Activated T-helper 17 cell treated with anti-CD3 and anti-CD28 coated beads, Interleukin-2, amount 50 U/mL, for 72 hours (primary cell): ENCODE measurements around the gene TSPAN18. TPM values are rescaled to one million over a fixed set of nuclear protein-coding genes. Genes with fewer than 3 reads are reported as not detected.

Source experiments
- ATAC-seq: fragments of 150-1000 bp; cut with Tn5 transposase; replicated peaks from 2 replicates; pipeline ENCODE4 v1.10.0; 2021; ENCODE audit warnings: mild to moderate bottlenecking, moderate library complexity
- H3K27ac Mint-ChIP-seq: one replicate; pipeline ENCODE4 v1.8.0; 2022; ENCODE audit warnings: mixed read lengths
- H3K27me3 Mint-ChIP-seq: one replicate; pipeline ENCODE4 v1.8.0; 2022; ENCODE audit warnings: mixed read lengths
- H3K36me3 Mint-ChIP-seq: one replicate; pipeline ENCODE4 v1.8.0; 2022; ENCODE audit warnings: low read depth, mild to moderate bottlenecking, mixed read lengths
- H3K4me1 Mint-ChIP-seq: one replicate; pipeline ENCODE4 v1.8.0; 2022; ENCODE audit warnings: mixed read lengths
- H3K4me3 Mint-ChIP-seq: one replicate; pipeline ENCODE4 v1.8.0; 2022; ENCODE audit warnings: mild to moderate bottlenecking, mixed read lengths
- H3K9me3 Mint-ChIP-seq: one replicate; pipeline ENCODE4 v1.8.0; 2022; ENCODE audit warnings: mixed read lengths
- total RNA-seq, 2 donors: library from RNA; stranded (reverse); gene quantifications; one replicate each; pipeline ENCODE4 v1.2.3, GENCODE V29; 2022

The TSPAN18 gene
- total RNA-seq, 2 donors from 2014 or later = 3.3 to 3.9 TPM

DNA sequence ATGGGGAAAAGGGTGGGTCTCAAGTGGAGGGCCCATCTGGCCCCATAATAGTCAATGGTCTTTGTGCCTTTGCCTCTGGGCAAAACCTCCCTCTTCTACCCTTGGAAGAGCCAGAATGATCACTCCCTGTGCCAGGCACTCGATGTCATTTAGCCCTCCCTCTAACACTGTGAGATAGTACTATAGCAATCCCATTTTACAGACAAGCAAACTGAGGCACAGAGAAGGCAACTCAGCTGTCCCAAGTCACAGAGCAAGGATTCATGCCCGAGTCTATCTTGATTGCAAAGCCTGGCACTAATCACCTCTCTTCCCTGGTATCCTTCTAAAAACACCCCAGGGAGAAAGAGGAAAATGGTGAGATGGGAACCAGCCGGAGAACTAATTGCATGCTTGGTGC, 147.5 kb downstream of the TSPAN18 start:
- Mint-ChIP-seq H3K27me3 (no peaks in the 10 kb centered on the region), H3K4me1 (no peaks in the 10 kb centered on the region), H3K36me3 (peaks cover 18% of the 10 kb centered on the region), H3K9me3 (peaks cover 5% of the 10 kb centered on the region), H3K27ac (peak overlapping the region; percentile 19), H3K4me3 (no peak overlapping the region)
- ATAC-seq = no peak

DNA sequence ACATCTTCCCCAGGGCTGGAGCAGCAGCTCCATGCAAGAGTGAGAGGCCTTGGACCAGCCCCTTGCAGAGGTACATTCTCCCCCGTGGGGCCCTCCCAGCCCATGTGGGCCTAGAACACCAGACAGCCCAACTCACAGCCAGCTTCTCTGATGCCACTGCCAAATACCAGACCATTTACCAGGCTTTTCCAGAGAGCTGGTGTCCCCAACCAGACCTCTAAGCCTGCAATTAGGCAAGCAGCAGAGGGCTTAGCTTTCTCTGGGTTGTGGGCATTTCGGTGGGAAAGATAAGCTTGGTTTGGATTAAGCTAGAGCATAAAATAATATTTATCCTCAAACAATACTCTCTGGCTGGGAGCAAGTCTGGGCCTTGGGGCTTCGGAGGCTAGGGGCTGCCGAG, 148.3 kb downstream of the TSPAN18 start:
- no peaks in the 10 kb centered on the region for H3K27me3 Mint-ChIP-seq
- peaks cover 5% of the 10 kb centered on the region for H3K9me3 Mint-ChIP-seq
- no peak for ATAC-seq
- H3K27ac Mint-ChIP-seq = no peak overlapping the region
- no peaks in the 10 kb centered on the region for H3K4me1 Mint-ChIP-seq
- H3K36me3 Mint-ChIP-seq = peaks cover 14% of the 10 kb centered on the region
- no peak overlapping the region for H3K4me3 Mint-ChIP-seq

DNA sequence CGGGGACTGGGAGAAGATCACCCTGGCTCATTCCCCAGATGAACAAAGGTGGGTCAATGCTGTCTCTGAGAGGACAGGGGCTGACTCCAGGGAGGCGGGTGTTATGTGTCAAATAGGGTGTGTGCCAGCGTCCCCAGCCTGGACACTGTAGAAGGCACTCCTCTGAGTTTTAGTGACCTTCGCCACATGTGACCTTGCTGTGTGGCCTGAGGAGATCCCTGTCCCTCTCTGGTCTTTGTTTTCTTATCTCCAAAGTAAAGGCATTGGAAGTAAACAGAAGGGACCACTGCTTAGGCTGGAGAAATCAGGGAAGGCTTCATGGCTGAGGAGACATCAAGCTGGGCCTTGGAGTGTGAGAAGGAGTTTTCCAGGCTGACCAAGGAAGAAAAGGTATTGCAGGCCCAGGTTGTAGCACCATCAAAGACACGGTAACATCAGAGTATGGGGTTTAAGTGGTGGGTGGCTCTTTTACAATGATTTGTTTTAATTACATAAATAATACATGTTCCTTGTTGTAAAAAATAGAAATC, 149.5 kb downstream of the TSPAN18 start:
- Mint-ChIP-seq H3K9me3 (no peaks in the 10 kb centered on the region), H3K36me3 (peaks cover 2% of the 10 kb centered on the region), H3K27ac (no peak overlapping the region), H3K4me3 (no peak overlapping the region), H3K27me3 (no peaks in the 10 kb centered on the region), H3K4me1 (no peaks in the 10 kb centered on the region)
- ATAC-seq = no peak

DNA sequence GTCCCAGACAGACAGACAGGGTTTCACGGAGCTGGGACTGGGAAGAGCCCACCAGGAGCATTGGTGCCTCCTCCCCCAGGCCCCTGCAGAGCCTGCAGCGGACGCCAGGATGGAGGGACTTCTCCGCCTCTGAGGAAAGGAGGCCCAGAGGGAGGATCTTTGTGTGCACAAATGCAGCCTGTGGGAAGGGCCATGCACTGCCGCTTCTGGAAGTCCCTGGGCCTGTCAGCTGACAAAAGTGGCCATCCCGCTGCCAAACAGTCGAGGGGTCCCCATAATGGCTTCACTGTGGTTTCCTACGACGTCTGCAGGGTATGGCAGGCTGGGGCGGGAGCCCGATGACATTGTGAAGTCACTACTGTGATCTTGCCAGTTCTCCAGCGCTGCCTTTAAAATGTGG, 150.1 kb downstream of the TSPAN18 start:
- no peak overlapping the region for H3K4me3 Mint-ChIP-seq
- ATAC-seq = no peak
- H3K36me3 Mint-ChIP-seq = no peaks in the 10 kb centered on the region
- no peaks in the 10 kb centered on the region for H3K4me1 Mint-ChIP-seq
- H3K9me3 Mint-ChIP-seq = no peaks in the 10 kb centered on the region
- H3K27ac Mint-ChIP-seq = no peak overlapping the region
- H3K27me3 Mint-ChIP-seq = no peaks in the 10 kb centered on the region

DNA sequence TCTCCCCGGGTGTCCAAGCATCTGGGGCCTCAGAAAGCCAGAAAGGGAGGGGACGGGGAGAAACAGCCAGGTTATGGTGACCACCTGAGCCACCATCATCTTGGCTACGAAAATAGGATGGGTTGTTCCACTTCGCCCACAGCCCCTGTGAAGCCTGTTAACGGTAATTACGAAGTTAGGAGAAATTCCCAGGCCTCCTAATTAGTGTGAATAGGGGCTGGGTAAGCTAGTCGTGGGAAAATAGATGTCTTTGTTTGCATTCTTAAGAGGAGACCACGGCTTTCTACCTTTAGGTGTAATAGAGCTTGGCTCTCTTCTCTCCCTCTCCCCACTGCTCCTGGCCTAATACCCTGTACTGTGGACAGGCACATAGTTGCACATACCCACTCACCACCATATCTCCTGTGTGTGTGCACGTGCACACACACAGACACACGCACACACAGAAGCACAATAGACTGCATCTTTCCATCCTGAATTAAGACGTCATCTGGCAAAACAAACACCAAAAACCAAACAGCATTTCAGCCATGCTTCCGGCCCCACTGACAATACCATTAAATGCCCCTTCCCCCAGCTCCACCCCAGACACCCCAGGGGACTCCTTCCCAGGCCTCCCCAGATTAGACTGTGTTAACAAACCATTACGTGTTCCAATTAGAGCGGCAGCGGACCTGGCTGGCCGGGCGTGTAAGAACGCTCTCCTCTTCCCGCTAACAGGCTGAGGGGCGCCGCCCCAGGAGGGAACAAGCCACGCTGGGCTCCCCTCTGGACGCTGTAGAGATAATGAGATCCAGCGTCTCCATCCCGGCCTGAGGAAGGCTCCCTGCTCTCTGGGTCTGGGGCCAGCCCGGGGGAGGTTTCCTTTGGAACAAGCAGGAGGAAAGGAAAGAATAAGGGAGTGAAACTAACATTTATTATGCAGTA, 151.1 kb downstream of the TSPAN18 start:
- H3K36me3 Mint-ChIP-seq = no peaks in the 10 kb centered on the region
- no peaks in the 10 kb centered on the region for H3K27me3 Mint-ChIP-seq
- no peak overlapping the region for H3K4me3 Mint-ChIP-seq
- H3K27ac Mint-ChIP-seq = no peak overlapping the region
- H3K9me3 Mint-ChIP-seq = no peaks in the 10 kb centered on the region
- H3K4me1 Mint-ChIP-seq = no peaks in the 10 kb centered on the region
- no peak for ATAC-seq

DNA sequence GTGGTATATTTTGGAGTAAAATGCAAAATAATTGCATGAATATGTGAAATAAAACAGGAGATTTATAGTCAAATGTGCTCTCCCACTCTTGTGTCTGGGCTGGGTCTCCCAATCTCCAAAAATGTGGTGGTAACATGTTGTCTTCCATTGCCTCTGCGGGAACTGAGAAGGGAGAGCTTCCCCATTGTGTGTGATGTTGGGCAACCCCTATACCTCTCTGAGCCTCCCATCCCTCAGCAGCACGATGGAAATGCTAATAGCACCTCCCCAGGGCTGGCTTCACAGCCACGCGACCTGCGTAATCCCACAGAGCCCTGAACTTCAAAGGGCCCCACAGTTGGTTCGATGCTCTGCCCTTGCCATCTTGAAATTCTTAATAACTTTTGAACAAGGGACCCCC, 151.9 kb downstream of the TSPAN18 start:
- no peaks in the 10 kb centered on the region for H3K27me3 Mint-ChIP-seq
- peaks cover 9% of the 10 kb centered on the region for H3K4me1 Mint-ChIP-seq
- no peak overlapping the region for H3K27ac Mint-ChIP-seq
- H3K9me3 Mint-ChIP-seq = no peaks in the 10 kb centered on the region
- ATAC-seq = no peak
- H3K4me3 Mint-ChIP-seq = no peak overlapping the region
- no peaks in the 10 kb centered on the region for H3K36me3 Mint-ChIP-seq

DNA sequence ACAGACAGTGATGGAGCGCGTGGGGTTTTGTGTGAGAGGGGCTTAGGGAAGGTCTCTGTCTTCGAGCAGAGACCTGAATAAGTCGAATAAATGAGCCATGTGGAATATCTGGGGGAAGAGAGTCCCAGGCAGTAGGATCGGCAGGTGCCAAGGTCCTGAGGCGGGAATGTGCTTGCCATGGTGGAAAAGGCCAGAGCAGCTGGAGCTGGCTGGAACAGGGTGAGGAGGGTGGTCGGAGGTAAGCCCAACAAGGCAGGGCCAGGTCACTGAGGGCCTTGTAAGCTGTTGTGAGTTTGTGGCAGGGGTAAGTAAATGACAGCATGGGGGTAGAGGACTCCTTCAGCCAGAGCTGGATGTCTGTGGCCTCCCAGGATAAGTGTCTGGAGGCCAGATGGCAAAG, 152.7 kb downstream of the TSPAN18 start:
- no peak overlapping the region for H3K27ac Mint-ChIP-seq
- no peaks in the 10 kb centered on the region for H3K27me3 Mint-ChIP-seq
- no peak for ATAC-seq
- no peak overlapping the region for H3K4me3 Mint-ChIP-seq
- no peaks in the 10 kb centered on the region for H3K36me3 Mint-ChIP-seq
- H3K4me1 Mint-ChIP-seq = peaks cover 14% of the 10 kb centered on the region
- H3K9me3 Mint-ChIP-seq = no peaks in the 10 kb centered on the region

DNA sequence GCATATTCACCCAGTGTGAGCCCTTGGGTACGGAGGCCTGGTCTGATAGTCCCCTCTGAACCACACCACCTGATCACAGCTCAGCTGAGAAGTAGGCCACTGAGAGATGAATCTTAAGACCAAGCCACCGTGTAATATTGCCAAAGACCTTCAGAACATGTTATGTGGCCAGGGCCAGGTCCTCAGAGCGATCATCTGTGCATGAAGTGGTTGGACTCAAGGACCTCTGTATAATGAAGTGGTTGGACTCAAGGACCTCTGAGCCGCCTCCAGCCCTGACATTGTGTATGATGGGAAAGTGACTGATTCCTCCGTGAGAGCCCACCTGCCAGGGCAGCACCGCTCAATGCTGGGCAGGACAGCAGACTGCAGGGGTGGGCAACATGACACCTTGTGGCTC, 153.7 kb downstream of the TSPAN18 start:
- no peak overlapping the region for H3K4me3 Mint-ChIP-seq
- no peaks in the 10 kb centered on the region for H3K27me3 Mint-ChIP-seq
- H3K4me1 Mint-ChIP-seq = peaks cover 14% of the 10 kb centered on the region
- no peak for ATAC-seq
- no peaks in the 10 kb centered on the region for H3K36me3 Mint-ChIP-seq
- no peak overlapping the region for H3K27ac Mint-ChIP-seq
- no peaks in the 10 kb centered on the region for H3K9me3 Mint-ChIP-seq

DNA sequence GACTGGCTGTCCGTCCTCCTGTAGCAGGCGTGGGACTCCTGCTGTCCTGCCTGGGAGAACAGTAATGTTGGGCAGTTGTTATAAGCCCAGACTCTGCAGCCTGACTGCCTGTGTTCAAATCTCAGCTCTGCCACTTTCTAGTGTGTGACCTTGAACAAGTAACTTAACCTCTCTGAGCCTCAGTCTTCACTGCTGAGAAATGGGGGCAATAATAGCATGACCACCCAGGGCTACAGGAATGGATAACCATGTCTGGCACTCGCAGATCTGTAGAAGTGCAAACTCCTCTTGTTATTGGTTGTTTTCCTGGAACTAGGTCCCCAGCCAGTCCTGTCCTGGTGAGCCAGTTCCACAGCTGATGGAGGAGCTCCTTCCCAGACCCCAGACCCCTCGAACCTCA, 154.2 kb downstream of the TSPAN18 start:
- Mint-ChIP-seq H3K4me1 (peaks cover 14% of the 10 kb centered on the region), H3K36me3 (no peaks in the 10 kb centered on the region), H3K4me3 (no peak overlapping the region), H3K27me3 (no peaks in the 10 kb centered on the region), H3K27ac (no peak overlapping the region), H3K9me3 (no peaks in the 10 kb centered on the region)
- ATAC-seq = no peak

DNA sequence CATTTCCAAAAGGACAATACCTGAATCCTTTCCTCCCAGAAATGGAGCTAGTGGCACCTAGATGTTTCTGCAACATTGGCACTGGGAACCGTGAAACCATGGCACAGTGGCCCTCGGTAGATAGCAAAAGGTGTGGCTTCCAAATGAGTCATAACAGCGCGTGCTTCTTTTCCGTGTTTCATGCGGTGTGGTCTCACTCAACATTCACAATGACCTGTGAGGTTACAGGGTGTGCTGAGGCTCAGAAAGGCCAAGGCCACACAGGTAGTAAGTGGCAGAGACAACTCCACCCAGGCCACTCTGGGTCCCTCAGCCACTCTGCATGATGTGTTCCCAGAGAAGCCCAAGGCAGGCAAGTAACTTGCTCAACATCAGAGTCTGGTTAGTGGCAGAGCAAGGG, 156.5 kb downstream of the TSPAN18 start:
- H3K27me3 Mint-ChIP-seq = no peaks in the 10 kb centered on the region
- no peaks in the 10 kb centered on the region for H3K36me3 Mint-ChIP-seq
- H3K27ac Mint-ChIP-seq = no peak overlapping the region
- H3K9me3 Mint-ChIP-seq = no peaks in the 10 kb centered on the region
- peaks cover 14% of the 10 kb centered on the region for H3K4me1 Mint-ChIP-seq
- no peak overlapping the region for H3K4me3 Mint-ChIP-seq
- ATAC-seq = peak; percentile 83

DNA sequence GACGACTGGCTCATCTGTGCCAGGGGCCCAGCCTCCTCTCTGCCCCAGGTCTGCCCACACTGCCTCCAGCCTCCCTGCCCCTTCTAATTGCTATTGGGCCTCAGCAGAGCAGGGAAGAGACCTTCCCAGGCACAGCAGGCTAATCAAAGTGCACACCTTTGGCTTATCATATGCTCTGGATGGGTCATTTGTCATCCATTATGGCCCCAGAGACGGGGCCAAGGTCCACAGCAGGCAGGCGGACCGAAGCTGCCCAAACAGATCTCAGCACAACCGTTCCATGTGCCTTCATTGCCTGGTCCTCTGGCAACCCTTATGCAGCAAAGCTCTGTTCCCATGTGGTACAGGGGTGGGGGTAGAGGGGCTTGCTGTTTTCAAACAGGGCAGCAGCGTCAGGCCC, 157.3 kb downstream of the TSPAN18 start:
- Mint-ChIP-seq H3K27me3 (no peaks in the 10 kb centered on the region), H3K4me1 (peaks cover 14% of the 10 kb centered on the region), H3K27ac (no peak overlapping the region), H3K9me3 (no peaks in the 10 kb centered on the region), H3K36me3 (no peaks in the 10 kb centered on the region), H3K4me3 (no peak overlapping the region)
- ATAC-seq = no peak

DNA sequence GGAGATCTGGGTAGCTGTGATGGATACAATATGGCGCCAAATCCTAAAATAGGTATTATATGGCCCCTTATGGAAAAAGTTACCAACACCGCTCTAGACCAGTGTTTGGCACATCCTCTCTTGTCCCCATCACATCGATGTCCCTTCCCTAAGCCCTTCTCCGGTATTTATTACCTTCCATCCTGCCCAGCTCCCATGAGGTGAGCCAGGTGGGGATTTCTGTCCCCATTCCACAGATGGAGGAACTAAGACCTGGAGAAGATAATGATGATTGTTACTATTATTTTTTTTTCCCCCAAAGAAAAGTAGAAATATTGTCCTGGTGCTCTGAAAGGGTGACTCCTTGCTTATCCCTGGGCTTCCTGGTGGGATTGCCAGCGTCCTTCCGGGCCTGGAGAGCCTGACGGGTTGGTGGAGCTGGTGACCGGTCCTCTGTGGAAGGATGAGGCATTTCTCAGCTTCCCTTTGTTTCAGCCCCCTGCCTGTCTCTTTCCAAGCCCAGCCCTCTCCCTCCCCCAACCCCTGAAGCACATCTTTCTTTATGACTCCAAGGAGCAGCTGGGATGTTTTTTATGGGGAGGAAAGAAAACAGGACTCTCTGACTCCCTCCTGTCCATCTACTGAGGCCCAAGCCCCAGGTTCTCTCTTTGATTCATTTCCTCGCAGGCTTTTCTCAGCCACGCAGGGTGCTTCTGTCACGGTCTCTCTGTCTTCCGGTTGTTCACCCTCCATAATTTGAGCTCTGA, 158.5 kb downstream of the TSPAN18 start:
- no peak overlapping the region for H3K27ac Mint-ChIP-seq
- peaks cover 14% of the 10 kb centered on the region for H3K4me1 Mint-ChIP-seq
- no peaks in the 10 kb centered on the region for H3K27me3 Mint-ChIP-seq
- ATAC-seq = no peak
- no peaks in the 10 kb centered on the region for H3K9me3 Mint-ChIP-seq
- no peak overlapping the region for H3K4me3 Mint-ChIP-seq
- H3K36me3 Mint-ChIP-seq = no peaks in the 10 kb centered on the region

DNA sequence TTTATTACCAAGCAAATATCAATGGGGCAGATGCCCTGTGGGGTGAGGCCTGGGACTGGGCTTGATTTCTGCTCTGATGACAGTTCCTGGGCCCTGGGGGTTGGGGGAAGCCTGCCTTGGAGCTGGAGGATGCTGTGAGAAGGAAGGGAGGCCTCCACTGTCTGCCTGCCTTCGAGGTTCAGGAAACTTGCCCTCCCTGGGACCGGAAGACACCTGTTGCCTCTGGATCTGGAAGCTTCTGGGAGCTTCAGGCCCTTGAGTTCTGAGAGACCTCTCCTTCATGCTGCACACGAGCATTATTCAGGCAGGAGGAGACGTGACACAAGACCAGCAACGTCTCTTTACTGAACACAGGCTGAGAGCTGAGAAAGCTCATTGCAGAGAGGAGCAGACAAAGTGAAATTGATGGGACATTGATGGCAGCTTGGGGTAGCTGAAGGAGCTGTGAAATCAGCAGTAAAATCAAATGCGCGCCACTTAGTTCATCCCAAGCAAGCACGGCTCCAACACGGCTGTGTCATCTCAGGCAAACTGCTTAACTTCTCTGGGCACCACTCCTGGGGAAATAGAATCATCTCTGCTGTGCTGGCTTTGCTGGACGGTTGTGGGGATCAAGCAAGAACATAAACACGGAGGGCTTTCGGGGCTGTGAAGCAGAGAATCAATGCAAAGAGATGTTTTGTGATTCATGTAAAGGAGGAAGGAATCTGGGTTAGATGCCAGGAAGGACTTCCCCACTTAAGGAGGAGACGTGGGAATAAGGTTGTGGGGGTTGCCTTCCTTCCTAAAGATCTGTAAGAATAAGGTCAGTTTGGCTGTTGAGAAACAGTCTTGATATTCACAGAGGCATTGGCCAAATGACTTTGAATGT, 159.4 kb downstream of the TSPAN18 start:
- Mint-ChIP-seq H3K27me3 (no peaks in the 10 kb centered on the region), H3K36me3 (no peaks in the 10 kb centered on the region), H3K4me3 (no peak overlapping the region), H3K4me1 (peaks cover 14% of the 10 kb centered on the region), H3K27ac (no peak overlapping the region), H3K9me3 (no peaks in the 10 kb centered on the region)
- no peak for ATAC-seq

DNA sequence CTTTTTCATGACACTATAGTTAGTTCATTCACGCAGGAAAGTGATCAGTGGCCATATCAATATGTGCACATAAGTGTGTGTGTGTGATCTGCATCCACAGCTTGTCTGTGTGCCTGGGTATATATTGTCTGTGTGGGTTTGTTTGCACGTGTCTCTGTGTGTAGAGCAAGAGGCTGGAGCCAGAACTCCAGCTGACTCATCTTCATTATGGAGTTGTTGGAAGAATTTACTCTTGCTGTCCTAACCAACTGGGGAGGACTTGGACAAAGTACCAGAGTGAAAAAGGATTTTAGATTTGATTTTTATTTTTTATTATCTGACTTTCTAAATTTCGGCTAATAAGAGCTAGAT, 160.0 kb downstream of the TSPAN18 start:
- Mint-ChIP-seq H3K9me3 (no peaks in the 10 kb centered on the region), H3K27ac (no peak overlapping the region), H3K4me3 (no peak overlapping the region), H3K27me3 (no peaks in the 10 kb centered on the region), H3K36me3 (no peaks in the 10 kb centered on the region), H3K4me1 (peaks cover 14% of the 10 kb centered on the region)
- ATAC-seq = no peak
